ENCODE data around the gene SINHCAF. TPM values are rescaled to one million over a fixed set of nuclear protein-coding genes. Genes with fewer than 3 reads are reported as not detected.

Gene SINHCAF
- total RNA-seq, 4 donors from 2014 or later: 47.8 to 86.1 (median 66.3) TPM

GRCh38 chr12:31267966-31268365 lies 58.0 kb downstream of the SINHCAF start:
- Histone ChIP-seq H3K4me1 (no peaks in the 10 kb centered on the region), H3K36me3 (no peaks in the 10 kb centered on the region), H3K9me3 (no peaks in the 10 kb centered on the region), H3K4me3 (no peak overlapping the region), H3K27me3 (no peaks in the 10 kb centered on the region), H3K27ac (no peak overlapping the region)
- no peak for TF ChIP-seq POLR2AphosphoS5 (IDR thresholded peaks at IDR 0.05)
- no peak for TF ChIP-seq EP300 (IDR thresholded peaks at IDR 0.05)
- no peak for TF ChIP-seq CTCF (IDR thresholded peaks at IDR 0.05)
- no peak for TF ChIP-seq POLR2A (IDR thresholded peaks at IDR 0.05)
- DNase-seq (ENCODE audit: low spot score in 2 of 2): no peak
- WGBS: 93% methylated on average over 2 of the region's 2 CpGs

- DNase-seq (ENCODE audit: low spot score in 2 of 2): no peak
- no peaks in the 10 kb centered on the region for H3K4me1 ChIP-seq
Observed at GRCh38 chr12:31265722-31266121, 60.2 kb downstream of the SINHCAF start.

GRCh38 chr12:31263661-31264060 lies 62.3 kb downstream of the SINHCAF start:
- no peak for DNase-seq (ENCODE audit: low spot score in 2 of 2)
- Histone ChIP-seq H3K4me3 (no peak overlapping the region), H3K36me3 (no peaks in the 10 kb centered on the region), H3K9me3 (no peaks in the 10 kb centered on the region), H3K27me3 (no peaks in the 10 kb centered on the region), H3K27ac (no peak overlapping the region), H3K4me1 (no peaks in the 10 kb centered on the region)
- 83% methylated on average over 3 of the region's 3 CpGs for WGBS
- TF ChIP-seq POLR2AphosphoS5 (IDR thresholded peaks at IDR 0.05): no peak
- no peak for TF ChIP-seq POLR2A (IDR thresholded peaks at IDR 0.05)
- TF ChIP-seq CTCF (IDR thresholded peaks at IDR 0.05): no peak
- TF ChIP-seq EP300 (IDR thresholded peaks at IDR 0.05): no peak

More at GRCh38 chr12:31265722-31266121, 60.2 kb downstream of the SINHCAF start:
- no peaks in the 10 kb centered on the region for H3K36me3 ChIP-seq
- no peak for TF ChIP-seq POLR2AphosphoS5 (IDR thresholded peaks at IDR 0.05)
- no peak for TF ChIP-seq POLR2A (IDR thresholded peaks at IDR 0.05)
- TF ChIP-seq EP300 (IDR thresholded peaks at IDR 0.05): no peak
- TF ChIP-seq CTCF (IDR thresholded peaks at IDR 0.05): no peak
- no peak overlapping the region for H3K4me3 ChIP-seq
- no peak overlapping the region for H3K27ac ChIP-seq
- 69% methylated on average over 11 of the region's 11 CpGs for WGBS
- no peaks in the 10 kb centered on the region for H3K27me3 ChIP-seq
- H3K9me3 ChIP-seq: no peaks in the 10 kb centered on the region

GRCh38 chr12:31261744-31262143 lies 64.2 kb downstream of the SINHCAF start:
- H3K36me3 ChIP-seq: no peaks in the 10 kb centered on the region
- WGBS: 90% methylated on average over 2 of the region's 2 CpGs
- no peak overlapping the region for H3K4me3 ChIP-seq
- no peaks in the 10 kb centered on the region for H3K27me3 ChIP-seq
- H3K9me3 ChIP-seq: no peaks in the 10 kb centered on the region
- no peak overlapping the region for H3K27ac ChIP-seq
- no peak for TF ChIP-seq POLR2AphosphoS5 (IDR thresholded peaks at IDR 0.05)
- no peak for TF ChIP-seq EP300 (IDR thresholded peaks at IDR 0.05)
- no peak for TF ChIP-seq CTCF (IDR thresholded peaks at IDR 0.05)
- TF ChIP-seq POLR2A (IDR thresholded peaks at IDR 0.05): no peak
- H3K4me1 ChIP-seq: no peaks in the 10 kb centered on the region
- DNase-seq (ENCODE audit: low spot score in 2 of 2): no peak

GRCh38 chr12:31260840-31261239 lies 65.1 kb downstream of the SINHCAF start:
- no peak for TF ChIP-seq POLR2AphosphoS5 (IDR thresholded peaks at IDR 0.05)
- no peak for TF ChIP-seq POLR2A (IDR thresholded peaks at IDR 0.05)
- no peak for TF ChIP-seq CTCF (IDR thresholded peaks at IDR 0.05)
- no peak for TF ChIP-seq EP300 (IDR thresholded peaks at IDR 0.05)
- no peak overlapping the region for H3K27ac ChIP-seq
- H3K36me3 ChIP-seq: no peaks in the 10 kb centered on the region
- no peaks in the 10 kb centered on the region for H3K4me1 ChIP-seq
- no peak for DNase-seq (ENCODE audit: low spot score in 2 of 2)
- H3K9me3 ChIP-seq: no peaks in the 10 kb centered on the region
- no peak overlapping the region for H3K4me3 ChIP-seq
- H3K27me3 ChIP-seq: no peaks in the 10 kb centered on the region
- WGBS: 55% methylated on average over 2 of the region's 2 CpGs
